GM18909 (cell line): ENCODE results near the gene CD160.
"Not testable (repeated sequence)": the region's sequence is repeated elsewhere in the genome, so short reads cannot be mapped to it uniquely, and the experiment has no call there.

Experiments
- ATAC-seq: cut with Tn5 transposase; IDR thresholded peaks from one replicate; pipeline ENCODE4 v1.9.1; 2021; ENCODE audit warnings: mild to moderate bottlenecking; ENCODE audit not compliant: unreplicated experiment, poor library complexity

CD160 gene

DNA sequence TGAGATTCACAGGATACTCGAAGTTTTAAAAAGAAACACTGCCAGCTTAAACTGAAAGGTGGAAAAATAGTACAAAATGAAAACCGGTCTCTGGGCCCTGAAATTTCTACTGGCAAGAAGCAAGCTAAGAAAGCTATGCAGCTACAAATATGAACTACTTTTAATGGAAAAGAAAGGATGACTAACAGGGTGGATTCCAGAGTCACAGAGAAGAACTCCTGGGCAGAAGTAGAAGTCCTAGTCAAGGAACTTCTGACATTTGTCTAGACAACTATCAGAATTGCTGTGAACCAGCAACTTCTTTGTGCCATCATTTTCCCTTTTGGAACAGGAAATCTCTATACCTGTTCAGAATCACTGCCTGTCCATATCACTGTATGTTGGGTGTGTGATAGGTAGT, 38.1 kb downstream of the CD160 start:
- ATAC-seq = no peak

DNA sequence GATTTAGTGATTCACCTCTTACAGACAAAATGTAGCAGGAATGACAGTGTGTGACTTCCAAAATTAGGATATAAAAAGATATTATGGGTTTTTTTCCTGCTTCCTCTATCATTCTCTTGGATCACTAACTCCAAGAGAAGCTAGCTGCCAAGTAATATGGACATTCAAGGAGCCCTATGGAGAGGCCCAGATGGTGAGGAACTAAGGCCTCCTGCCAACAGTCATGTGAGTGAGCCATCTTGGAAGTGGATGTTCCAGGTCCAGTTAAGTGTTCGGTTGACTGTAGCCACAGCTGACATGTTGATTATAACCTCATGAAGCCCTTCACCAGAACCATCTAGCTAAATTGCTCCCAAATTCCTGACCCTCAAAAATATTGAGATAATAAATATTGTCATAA, 38.8 kb downstream of the CD160 start:
- ATAC-seq = no peak

DNA sequence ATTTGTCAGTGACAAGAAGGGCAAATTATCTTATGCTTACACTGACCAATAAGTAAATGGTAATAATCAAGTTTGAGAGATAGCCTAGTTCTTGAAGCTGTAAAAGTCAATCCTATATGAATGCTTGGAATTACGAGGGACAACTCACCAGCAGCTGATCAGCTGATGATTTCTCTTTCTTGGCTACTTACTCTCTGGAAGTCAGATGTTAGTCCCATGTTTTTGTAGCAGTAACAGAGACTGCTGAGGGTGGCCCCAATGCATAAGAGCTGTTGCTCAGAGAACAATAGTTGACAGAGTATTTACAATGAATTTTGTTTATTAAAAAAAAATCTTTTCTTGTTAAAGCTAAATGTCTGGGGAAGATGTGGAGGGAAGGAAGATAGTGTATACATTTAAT, 39.3 kb downstream of the CD160 start:
- no peak for ATAC-seq

DNA sequence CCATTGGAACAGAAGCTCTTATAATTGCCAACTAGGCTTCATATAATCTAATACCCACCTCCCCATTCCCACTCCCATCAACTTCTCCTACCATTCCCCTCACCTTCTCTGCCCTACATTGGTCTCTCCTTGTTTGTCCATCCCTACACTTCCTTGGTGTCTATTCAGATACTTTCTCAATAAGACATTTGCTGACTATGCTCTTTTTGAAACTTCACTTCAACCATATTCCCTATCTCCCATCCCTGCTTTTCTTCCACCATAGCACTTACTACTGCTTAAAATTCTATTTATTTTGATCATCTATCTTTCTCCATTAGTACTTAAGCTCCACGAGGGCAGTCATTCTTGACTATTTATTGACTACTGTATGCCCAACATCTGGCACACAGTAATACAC, 40.4 kb downstream of the CD160 start:
- ATAC-seq = no peak

DNA sequence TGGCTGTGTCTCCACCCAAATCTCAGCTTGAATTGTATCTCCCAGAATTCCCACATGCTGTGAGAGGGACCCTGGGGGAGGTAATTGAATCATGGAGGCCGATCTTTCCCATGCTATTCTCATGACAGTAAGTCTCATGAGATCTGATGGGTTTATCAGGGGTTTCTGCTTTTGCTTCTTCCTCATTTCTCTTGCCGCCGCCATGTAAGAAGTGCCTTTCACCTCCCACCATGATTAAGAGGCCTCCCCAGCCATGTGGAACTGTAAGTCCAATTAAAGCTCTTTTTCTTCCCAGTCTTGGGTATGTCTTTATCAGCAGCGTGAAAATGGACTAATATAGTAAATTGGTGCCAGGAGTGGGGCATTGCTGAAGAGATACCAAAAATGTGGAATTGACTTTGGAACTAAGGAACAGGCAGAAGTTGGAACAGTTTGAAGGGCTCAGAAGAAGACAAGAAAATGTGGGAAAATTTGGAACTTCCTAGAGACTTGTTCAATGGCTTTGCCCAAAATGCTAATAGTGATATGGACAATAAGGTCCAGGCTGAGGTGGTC, 41.2 kb downstream of the CD160 start:
- not testable (repeated sequence) for ATAC-seq

DNA sequence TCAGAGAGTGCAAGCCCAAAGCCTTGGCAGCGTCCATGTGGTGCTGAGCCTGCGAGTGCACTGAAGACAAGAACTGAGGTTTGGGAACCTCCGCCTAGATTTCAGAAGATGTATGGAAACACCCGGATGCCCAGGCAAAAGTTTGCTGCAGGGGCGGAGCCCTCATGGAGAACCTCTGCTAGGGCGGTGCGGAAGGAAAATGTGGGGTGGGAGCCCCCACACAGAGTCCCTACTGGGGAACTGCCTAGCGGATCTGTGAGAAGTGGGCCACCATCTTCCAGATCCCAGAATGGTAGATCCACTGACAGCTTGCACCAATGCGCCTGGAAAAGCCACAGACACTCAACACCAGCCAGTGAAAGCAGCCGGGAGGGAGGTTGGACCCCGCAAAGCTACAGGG, 42.2 kb downstream of the CD160 start:
- not testable (repeated sequence) for ATAC-seq

DNA sequence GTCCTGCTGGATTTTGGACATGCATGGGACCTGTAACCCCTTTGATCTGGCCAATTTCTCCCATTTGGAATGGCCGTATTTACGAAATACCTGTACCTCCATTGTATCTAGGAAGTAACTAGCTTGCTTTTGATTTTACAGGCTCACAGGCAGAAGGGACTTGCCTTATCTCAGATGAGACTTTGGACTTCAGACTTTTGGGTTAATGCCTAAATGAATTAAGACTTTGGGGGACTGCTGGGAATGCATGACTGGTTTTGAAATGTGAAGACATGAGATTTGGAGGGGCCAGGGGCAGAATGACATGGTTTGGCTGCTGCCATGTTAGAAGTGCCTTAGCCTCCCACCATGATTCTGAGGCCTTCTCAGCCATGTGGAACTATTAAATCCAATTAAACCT, 42.7 kb downstream of the CD160 start:
- not testable (repeated sequence) for ATAC-seq

DNA sequence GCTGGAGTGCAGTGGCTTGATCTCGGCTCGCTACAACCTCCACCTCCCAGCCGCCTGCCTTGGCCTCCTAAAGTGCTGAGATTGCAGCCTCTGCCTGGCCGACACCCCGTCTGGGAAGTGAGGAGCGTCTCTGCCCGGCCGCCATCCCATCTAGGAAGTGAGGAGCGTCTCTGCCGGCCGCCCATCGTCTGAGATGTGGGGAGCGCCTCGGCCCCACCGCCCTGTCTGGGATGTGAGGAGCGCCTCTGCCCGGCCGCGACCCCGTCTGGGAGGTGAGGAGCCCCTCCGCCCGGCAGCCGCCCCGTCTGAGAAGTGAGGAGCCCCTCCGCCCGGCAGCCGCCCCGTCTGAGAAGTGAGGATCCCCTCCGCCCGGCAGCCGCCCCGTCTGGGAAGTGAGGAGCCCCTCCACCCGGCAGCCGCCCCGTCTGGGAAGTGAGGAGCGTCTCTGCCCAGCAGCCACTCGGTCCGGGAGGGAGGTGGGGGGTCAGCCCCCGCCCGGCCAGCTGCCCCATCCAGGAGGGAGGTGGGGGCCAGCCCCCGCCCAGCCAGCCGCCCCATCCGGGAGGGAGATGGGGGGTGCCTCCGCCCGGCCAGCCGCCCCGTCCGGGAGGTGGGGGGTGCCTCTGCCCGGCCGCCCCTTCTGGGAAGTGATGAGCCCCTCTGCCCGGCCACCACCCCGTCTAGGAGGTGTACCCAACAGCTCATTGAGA, 45.1 kb downstream of the CD160 start:
- ATAC-seq = not testable (repeated sequence)

DNA sequence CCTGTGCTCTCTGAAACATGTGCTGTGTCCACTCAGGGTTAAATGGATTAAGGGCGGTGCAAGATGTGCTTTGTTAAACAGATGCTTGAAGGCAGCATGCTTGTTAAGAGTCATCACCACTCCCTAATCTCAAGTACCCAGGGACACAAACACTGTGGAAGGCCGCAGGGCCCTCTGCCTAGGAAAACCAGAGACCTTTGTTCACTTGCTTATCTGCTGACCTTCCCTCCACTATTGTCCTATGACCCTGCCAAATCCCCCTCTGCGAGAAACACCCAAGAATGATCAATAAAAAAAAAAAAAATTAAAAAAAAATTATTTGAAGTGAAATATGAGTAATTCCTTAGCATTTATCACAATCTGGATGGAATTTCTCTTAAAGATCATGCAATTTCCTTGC, 45.8 kb downstream of the CD160 start:
- ATAC-seq = not testable (repeated sequence)

DNA sequence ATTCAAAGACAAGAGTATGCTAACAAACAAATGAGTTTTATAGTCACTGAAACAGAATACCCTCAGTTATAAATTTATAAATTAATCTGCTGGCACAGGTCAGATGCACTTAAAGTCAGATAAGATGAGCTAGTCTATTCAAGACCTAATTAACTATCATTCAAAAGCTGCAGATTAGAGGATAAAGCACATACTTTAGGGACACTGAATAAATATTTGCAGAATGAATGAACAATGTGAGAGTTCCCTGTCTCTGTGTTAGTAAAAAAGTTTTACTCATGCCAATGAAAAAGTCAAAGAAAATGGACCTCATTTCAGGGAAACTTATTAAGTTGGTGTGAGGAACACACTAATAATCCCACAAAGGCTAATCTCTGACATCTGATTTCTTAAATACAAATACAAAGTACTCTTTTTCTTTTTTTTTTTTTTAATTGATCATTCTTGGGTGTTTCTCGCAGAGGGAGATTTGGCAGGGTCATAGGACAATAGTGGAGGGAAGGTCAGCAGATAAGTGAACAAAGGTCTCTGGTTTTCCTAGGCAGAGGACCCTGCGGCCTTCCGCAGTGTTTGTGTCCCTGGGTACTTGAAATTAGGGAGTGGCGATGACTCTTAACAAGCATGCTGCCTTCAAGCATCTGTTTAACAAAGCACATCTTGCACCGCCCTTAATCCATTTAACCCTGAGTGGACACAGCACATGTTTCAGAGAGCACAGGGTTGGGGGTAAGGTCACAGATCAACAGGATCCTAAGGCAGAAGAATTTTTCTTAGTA, 46.5 kb downstream of the CD160 start:
- ATAC-seq = not testable (repeated sequence)

DNA sequence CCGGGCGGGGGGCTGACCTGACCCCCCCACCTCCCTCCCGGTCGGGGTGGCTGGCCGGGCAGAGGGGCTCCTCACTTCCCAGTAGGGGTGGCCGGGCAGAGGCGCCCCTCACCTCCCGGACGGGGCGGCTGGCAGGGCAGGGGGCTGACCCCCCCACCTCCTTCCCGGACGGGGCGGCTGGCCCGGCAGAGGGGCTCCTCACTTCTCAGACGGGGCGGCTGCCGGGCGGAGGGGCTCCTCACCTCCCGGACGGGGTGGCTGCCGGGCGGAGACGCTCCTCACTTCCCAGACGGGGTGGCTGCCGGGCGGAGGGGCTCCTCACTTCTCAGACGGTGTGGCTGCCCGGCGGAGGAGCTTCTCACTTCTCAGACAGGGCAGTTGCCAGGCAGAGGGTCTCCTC, 47.6 kb downstream of the CD160 start:
- not testable (repeated sequence) for ATAC-seq

DNA sequence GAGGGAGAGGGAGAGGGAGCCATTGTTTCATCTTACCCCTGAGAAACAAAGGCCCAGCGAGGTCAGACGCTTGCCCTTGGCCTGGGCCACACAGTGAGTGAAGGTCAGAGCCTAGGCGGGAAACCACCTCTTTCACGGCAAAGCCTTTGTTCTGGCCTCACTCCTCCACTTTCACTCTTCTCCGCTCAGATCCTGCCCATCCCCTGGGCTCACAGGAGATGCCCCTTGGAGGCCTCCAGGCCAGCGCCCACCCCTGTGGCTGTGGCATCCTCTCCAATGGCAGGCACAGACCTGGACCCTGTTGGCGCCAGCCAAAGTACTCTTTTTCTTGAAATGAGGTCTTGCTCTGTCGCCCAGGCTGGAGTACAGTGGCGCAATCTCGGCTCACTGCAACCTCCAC, 48.7 kb downstream of the CD160 start:
- ATAC-seq = not testable (repeated sequence)

DNA sequence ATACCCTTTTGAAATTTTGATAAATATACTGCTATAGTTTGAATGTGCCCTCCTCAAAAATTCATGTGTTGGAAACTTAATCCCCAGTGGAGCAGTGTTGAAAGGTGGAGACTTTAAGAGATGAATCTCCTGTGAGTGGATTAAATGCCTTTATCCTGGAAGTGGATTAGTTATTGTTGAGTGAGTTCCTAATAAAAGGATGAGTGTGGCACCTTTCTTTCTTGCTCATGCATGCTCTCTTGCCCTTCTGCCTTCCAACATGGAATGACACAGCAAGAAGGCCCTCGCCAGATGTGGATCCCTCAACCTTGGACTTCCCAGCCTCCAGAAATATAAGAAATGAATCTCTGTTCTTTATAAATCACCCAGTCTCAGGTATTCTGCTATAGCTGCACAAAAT, 51.8 kb downstream of the CD160 start:
- ATAC-seq = no peak

DNA sequence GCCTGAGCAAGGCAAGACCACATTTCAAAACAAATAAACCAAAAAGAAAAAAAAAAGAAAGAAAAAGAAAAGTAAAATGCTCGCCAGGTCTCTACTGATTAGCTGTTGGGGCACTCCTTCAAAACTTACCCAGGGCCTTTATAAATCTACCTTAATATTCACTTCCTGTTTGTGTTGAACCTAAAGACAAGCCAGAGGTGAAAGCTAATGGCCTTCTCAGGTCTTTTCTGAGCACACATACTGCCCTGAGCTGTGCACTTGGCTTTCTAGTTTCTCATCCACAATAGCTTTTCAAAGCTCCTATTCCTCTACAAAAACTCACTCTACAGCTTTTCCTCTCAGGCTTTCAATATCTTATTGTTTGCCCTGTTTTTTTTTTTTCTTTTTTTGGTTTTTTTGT, 54.1 kb downstream of the CD160 start:
- no peak for ATAC-seq

DNA sequence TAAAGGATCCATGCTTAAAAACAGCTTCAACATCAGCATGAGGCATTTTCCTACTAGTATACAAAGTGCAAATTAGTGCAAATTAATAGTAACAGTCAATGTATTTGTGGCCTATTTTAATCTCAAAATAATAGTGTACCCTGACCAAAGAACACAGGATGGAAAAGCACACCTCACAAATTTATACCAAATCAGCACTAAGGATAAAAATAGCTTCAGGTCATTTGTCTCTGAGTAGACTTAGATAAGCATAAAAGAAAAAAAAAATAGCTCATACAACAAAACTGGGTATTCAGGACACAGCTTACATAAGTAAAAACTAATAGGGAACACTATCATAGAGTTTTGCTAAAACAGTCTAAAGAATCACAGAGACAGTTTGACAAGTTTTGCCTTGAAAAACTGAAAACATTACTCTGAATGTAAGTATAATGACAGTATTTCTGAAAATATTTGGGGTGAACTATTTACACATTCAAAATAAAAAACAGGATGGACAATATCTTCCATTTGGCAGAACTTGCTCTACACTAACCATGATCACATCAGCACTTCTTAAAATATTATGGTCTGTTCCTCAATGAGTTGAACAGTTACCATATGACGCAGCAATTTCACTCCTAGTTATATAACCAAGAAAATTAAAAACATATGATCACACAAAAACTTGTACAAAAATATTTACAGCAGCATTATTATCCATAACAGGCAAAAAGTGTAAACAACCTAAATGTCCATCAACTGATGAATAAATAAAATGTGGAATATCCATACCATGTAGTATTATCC, 58.3 kb downstream of the CD160 start:
- ATAC-seq = no peak

DNA sequence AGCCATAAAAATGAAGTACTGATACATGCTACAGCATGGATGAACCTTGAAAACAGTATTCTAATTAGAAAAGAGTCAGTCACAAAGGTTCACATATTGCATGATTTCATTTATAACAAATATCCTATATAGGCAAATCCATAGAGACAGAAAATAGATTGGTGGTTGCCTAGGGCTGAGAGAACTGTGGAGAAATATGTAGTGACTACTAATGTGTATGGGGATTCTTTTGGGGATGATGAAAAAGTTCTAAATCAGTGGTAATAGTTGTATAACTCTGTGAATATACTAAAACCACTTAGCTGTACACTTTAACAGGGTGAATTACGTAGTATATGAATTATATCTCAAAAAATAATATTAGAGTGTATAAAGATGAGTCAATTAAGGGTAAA, 58.8 kb downstream of the CD160 start:
- no peak for ATAC-seq

DNA sequence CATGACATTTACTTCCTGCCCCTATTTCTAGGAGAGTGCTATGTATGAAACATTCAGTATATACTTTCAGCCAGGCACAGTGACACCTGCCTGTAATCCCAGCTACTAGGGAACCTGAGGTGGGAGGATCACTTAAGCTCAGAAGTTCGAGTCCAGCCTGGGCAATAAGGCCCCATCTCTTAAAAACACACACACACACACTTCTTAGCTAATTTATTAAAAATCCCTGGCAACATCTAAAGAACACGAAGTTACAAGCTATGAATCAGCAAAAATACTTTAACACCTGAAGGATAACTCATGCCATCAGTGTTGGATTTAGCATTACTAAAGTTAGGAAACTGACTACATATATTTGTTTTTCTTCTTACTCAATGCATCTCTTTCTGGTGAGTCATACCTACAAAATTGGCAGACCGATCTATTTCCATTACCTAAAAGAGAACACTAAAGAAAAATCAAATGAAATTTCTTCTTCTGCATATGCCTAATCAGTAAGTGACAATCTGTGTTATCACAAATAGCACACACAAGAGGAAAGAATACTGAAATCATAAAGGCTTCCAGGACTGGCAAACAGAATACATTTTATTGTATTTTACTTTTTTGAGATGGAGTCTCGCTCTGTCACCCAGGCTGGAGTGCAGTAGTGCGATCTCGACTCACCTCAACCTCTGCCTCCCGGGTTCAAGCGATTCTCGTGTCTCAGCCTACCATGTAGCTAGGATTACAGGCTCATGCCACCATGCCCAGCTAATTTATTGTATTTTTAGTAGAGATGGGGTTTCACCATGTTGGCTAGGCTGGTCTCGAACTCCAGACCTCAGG, 63.2 kb downstream of the CD160 start:
- no peak for ATAC-seq

DNA sequence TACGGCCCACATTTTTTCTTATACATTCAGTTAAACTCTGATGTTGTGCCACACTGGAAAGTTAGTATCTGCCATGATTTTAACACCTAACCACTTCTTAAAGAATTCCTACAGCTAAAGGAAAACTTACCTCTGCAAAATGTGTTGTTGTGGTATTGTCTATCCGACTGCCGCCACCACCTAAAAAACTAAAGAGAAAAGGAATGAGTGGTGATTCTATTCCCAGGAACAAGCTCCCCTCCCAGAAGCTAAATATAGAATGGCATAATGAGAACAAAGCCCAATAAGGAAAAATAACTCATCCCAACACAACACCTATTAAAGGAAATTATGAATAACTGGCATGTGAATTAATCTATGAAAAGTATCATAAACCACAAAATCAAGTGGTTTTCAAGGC, 65.1 kb downstream of the CD160 start:
- no peak for ATAC-seq

DNA sequence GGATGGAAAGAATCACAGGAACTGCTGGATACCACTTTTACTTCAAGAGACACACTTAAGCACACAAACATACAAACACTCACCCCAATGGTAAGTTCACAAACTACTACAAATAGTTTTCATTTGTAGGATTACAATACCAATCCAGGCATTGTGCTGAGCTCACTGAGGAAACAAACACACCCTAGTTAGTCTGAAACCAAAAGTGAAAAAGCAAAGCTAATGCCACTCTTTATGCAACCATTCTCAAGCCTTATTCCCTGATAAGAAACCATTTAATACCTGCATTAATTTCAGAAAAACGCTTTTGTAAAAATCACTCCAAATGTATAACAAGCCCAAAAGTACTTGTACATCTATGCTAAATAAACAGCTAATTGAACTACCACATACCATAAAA, 66.2 kb downstream of the CD160 start:
- ATAC-seq = no peak

DNA sequence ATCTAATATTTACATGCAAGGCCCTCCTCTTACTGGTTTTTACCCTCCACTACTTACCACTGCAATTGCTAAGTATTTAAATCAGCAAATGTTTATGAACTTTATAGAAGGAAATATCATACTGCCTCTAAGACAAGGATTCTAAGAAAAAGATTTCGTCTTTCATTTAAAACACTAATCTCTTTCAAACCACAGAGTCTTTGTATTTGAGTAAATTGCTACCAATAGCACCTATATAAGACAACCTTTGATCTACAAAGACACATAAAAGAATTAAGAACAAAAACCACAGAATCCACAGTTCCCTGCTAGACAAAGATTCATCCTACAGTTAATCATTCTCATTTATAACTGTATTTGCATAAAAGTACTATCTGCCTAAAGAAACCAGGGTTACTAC, 67.0 kb downstream of the CD160 start:
- no peak for ATAC-seq
